ENCODE measurements around the gene PLB1.

The PLB1 gene

GRCh38 chr2:28477645-28478044 lies 18.2 kb upstream of the PLB1 start:
- H3K4me3 ChIP-seq, result no peak overlapping the region
- no peak for TF ChIP-seq CTCF (IDR thresholded peaks at IDR 0.05)
- H3K9me3 ChIP-seq, result no peaks in the 10 kb centered on the region
- no peak overlapping the region for H3K27ac ChIP-seq
- intact Hi-C loops (cut with DNase I; ENCODE audit: low total_unique reads), result no loop called here
- no peaks in the 10 kb centered on the region for H3K36me3 ChIP-seq
- H3K27me3 ChIP-seq, result no peaks in the 10 kb centered on the region
- no peaks in the 10 kb centered on the region for H3K4me1 ChIP-seq
- DNase-seq, result no peak

GRCh38 chr2:28480403-28481049 lies 15.3 kb upstream of the PLB1 start:
- H3K27me3 ChIP-seq, result no peaks in the 10 kb centered on the region
- no peak overlapping the region for H3K27ac ChIP-seq
- no peak for DNase-seq
- intact Hi-C loops (cut with DNase I; ENCODE audit: low total_unique reads), result no loop called here
- no peak overlapping the region for H3K4me3 ChIP-seq
- no peak for TF ChIP-seq CTCF (IDR thresholded peaks at IDR 0.05)
- H3K4me1 ChIP-seq, result no peaks in the 10 kb centered on the region
- H3K9me3 ChIP-seq, result no peaks in the 10 kb centered on the region
- no peaks in the 10 kb centered on the region for H3K36me3 ChIP-seq

- no peaks in the 10 kb centered on the region for H3K9me3 ChIP-seq
- H3K4me1 ChIP-seq, result no peaks in the 10 kb centered on the region
- no peak for DNase-seq
- H3K27me3 ChIP-seq, result no peaks in the 10 kb centered on the region
- no peak for TF ChIP-seq CTCF (IDR thresholded peaks at IDR 0.05)
- intact Hi-C loops (cut with DNase I; ENCODE audit: low total_unique reads), result no loop called here
- H3K36me3 ChIP-seq, result no peaks in the 10 kb centered on the region
- no peak overlapping the region for H3K4me3 ChIP-seq
- no peak overlapping the region for H3K27ac ChIP-seq
Observed at GRCh38 chr2:28481905-28482304, 14.0 kb upstream of the PLB1 start.

- DNase-seq, result no peak
- H3K4me3 ChIP-seq, result no peak overlapping the region
- H3K27me3 ChIP-seq, result no peaks in the 10 kb centered on the region
- no peak for TF ChIP-seq CTCF (IDR thresholded peaks at IDR 0.05)
- H3K4me1 ChIP-seq, result no peaks in the 10 kb centered on the region
- H3K36me3 ChIP-seq, result no peaks in the 10 kb centered on the region
- intact Hi-C loops (cut with DNase I; ENCODE audit: low total_unique reads), result no loop called here
- H3K9me3 ChIP-seq, result no peaks in the 10 kb centered on the region
- no peak overlapping the region for H3K27ac ChIP-seq
Observed at GRCh38 chr2:28484835-28485234, 11.0 kb upstream of the PLB1 start.

GRCh38 chr2:28486526-28486925 lies 9.3 kb upstream of the PLB1 start:
- intact Hi-C loops (cut with DNase I; ENCODE audit: low total_unique reads), result no loop called here
- H3K4me3 ChIP-seq, result no peak overlapping the region
- H3K4me1 ChIP-seq, result no peaks in the 10 kb centered on the region
- H3K9me3 ChIP-seq, result no peaks in the 10 kb centered on the region
- TF ChIP-seq CTCF (IDR thresholded peaks at IDR 0.05), result no peak
- no peaks in the 10 kb centered on the region for H3K27me3 ChIP-seq
- no peak for DNase-seq
- no peak overlapping the region for H3K27ac ChIP-seq
- no peaks in the 10 kb centered on the region for H3K36me3 ChIP-seq

GRCh38 chr2:28487258-28487657 lies 8.6 kb upstream of the PLB1 start:
- no peak overlapping the region for H3K27ac ChIP-seq
- DNase-seq, result no peak
- H3K9me3 ChIP-seq, result no peaks in the 10 kb centered on the region
- no peaks in the 10 kb centered on the region for H3K4me1 ChIP-seq
- intact Hi-C loops (cut with DNase I; ENCODE audit: low total_unique reads), result no loop called here
- H3K27me3 ChIP-seq, result no peaks in the 10 kb centered on the region
- no peaks in the 10 kb centered on the region for H3K36me3 ChIP-seq
- H3K4me3 ChIP-seq, result no peak overlapping the region
- TF ChIP-seq CTCF (IDR thresholded peaks at IDR 0.05), result no peak

All from tibial artery (tissue), 4 donors.